HCT116 (cell line): ENCODE data around the gene MRPS23. TPM values are rescaled to one million over a fixed set of nuclear protein-coding genes. Genes with fewer than 3 reads are reported as not detected.

Experiments
- ATAC-seq: fragments of 200-7000 bp; cut with Tn5 transposase; 2 replicates; pipeline ENCODE4 v1.9.1; 2020; ENCODE audit warnings: mild to moderate bottlenecking, moderate library complexity
- BruUV-seq: library from RNA; stranded (reverse); fragments of 400-500 nt; replicated peaks from 2 replicates; lab custom pipeline; 2021; lab: Mats Ljungman, UMichigan
- CTCF ChIA-PET: fragments of 300-600 bp; sonication (Branson Sonifier 250); formaldehyde crosslinking; loops from one replicate; lab custom pipeline; 2021; ENCODE audit warnings: antibody characterized with exemption; lab: Charles Lee
- POLR2A ChIA-PET: fragments of 300-600, 350-600 bp; sonication (Branson Sonifier 250); formaldehyde crosslinking; loops from one replicate; lab custom pipeline; 2021; ENCODE audit warnings: antibody characterized with exemption; lab: Charles Lee
- RAD21 ChIA-PET, 2 experiments: fragments of 300-600 bp; sonication (Branson Sonifier 250); formaldehyde crosslinking; loops; one replicate each; lab custom pipeline; 2023; ENCODE audit warnings: low total read pairs in 2 of 2; ENCODE audit not compliant: uncharacterized antibody in 2 of 2, unreplicated experiment in 2 of 2, low non-redundant PET in 1 of 2; lab: Charles Lee
- DNase-seq: peaks from one replicate; pipeline ENCODE4 v3.0.0-alpha.2; 2010; ENCODE audit warnings: low read depth, low spot score
- H2AFZ ChIP-seq: fragments of 200-600 bp; shearing (Covaris generic), sonication (generic); 2 replicates; pipeline ENCODE4 v1.6.1; 2017; ENCODE audit warnings: low read depth, mixed run types, mixed read lengths, antibody characterized with exemption, low read length; ENCODE audit not compliant: poor library complexity, severe bottlenecking
- H3K27ac ChIP-seq: 2 replicates; pipeline ENCODE4 v1.5.1; 2012; ENCODE audit warnings: low read depth, low read length
- H3K27me3 ChIP-seq: fragments of 200-600 bp; sonication (generic); 2 replicates; pipeline ENCODE4 v1.6.1; 2016; ENCODE audit warnings: mixed run types, low read length, mixed read lengths; ENCODE audit not compliant: insufficient read depth
- H3K36me3 ChIP-seq, 2 experiments: fragments of 200-500 bp in 1 of 2; fragments of 200-600 bp in 1 of 2; sonication (Bioruptor generic) in 1 of 2; sonication (generic) in 1 of 2; 2 replicates each; pipeline versions ENCODE4 v1.5.1 to v1.6.1; 2014 to 2016; ENCODE audit warnings: low read length in 2 of 2, inconsistent platforms in 1 of 2, mixed read lengths in 1 of 2, mixed run types in 1 of 2; ENCODE audit not compliant: insufficient read depth in 2 of 2, control insufficient read depth in 1 of 2
- H3K4me1 ChIP-seq, 2 experiments: fragments of 200-600 bp in 1 of 2; sonication (generic) in 1 of 2; 2 replicates each; pipeline versions ENCODE4 v1.5.1 to v1.6.1; 2012 to 2017; ENCODE audit warnings: low read length in 2 of 2, inconsistent platforms in 1 of 2, mild to moderate bottlenecking in 1 of 2, mixed read lengths in 1 of 2, mixed run types in 1 of 2, moderate library complexity in 1 of 2; ENCODE audit not compliant: insufficient read depth in 2 of 2, control insufficient read depth in 1 of 2
- H3K4me2 ChIP-seq: fragments of 200-600 bp; sonication (generic); 2 replicates; pipeline ENCODE4 v1.6.1; 2017; ENCODE audit warnings: mixed run types, low read length, mixed read lengths
- H3K4me3 ChIP-seq, 2 experiments: fragments of 200-600 bp in 1 of 2; sonication (generic) in 1 of 2; replicated peaks in 1 of 2; 2 replicates each; pipeline ENCODE4 v1.5.1; 2011 to 2016; ENCODE audit warnings: low read length in 2 of 2, control low read depth in 1 of 2, low read depth in 1 of 2, mild to moderate bottlenecking in 1 of 2, mixed read lengths in 1 of 2, mixed run types in 1 of 2
- H3K79me2 ChIP-seq: fragments of 200-600 bp; sonication (generic); 2 replicates; pipeline ENCODE4 v1.6.1; 2017; ENCODE audit warnings: mild to moderate bottlenecking, mixed run types, low read length, moderate library complexity, mixed read lengths; ENCODE audit not compliant: insufficient read depth
- H3K9ac ChIP-seq: fragments of 200-600 bp; sonication (generic); 2 replicates; pipeline ENCODE4 v1.6.1; 2016; ENCODE audit warnings: low read length, mixed read lengths
- H3K9me2 ChIP-seq: fragments of 200-600 bp; sonication (generic), shearing (Covaris generic); 2 replicates; pipeline ENCODE4 v1.6.1; 2017; ENCODE audit warnings: mixed run types, mild to moderate bottlenecking, moderate library complexity; ENCODE audit not compliant: insufficient read depth
- H3K9me3 ChIP-seq, 2 experiments: fragments of 200-500 bp in 1 of 2; fragments of 200-600 bp in 1 of 2; sonication (Bioruptor generic) in 1 of 2; sonication (generic) in 1 of 2; 2 replicates each; pipeline ENCODE4 v1.6.1; 2014 to 2017; ENCODE audit warnings: low read length in 2 of 2, mixed read lengths in 2 of 2, inconsistent platforms in 1 of 2, low read depth in 1 of 2, mild to moderate bottlenecking in 1 of 2, mixed run types in 1 of 2, moderate library complexity in 1 of 2; ENCODE audit not compliant: control insufficient read depth in 1 of 2, insufficient read depth in 1 of 2
- H4K20me1 ChIP-seq: fragments of 200-600 bp; sonication (generic), shearing (Covaris generic); 2 replicates; pipeline ENCODE4 v1.6.1; 2017; ENCODE audit warnings: mixed run types, mild to moderate bottlenecking, moderate library complexity; ENCODE audit not compliant: insufficient read depth
- ATF3 ChIP-seq: IDR thresholded peaks from 2 replicates; pipeline ENCODE4 v1.6.1; 2012
- CEBPB ChIP-seq: IDR thresholded peaks from 2 replicates; pipeline ENCODE4 v1.6.1; 2012; ENCODE audit warnings: low read depth
- CTCF ChIP-seq, 3 experiments: fragments of 200-600 bp in 1 of 3; sonication (generic) in 1 of 3; IDR thresholded peaks in 2 of 3; conservative IDR thresholded peaks in 1 of 3; 2 replicates each; pipeline ENCODE4 v1.5.1; 2012 to 2017; ENCODE audit warnings: low read depth in 2 of 3, low read length in 2 of 3, antibody characterized with exemption in 1 of 3, borderline replicate concordance in 1 of 3, control low read depth in 1 of 3, mild to moderate bottlenecking in 1 of 3, mixed read lengths in 1 of 3, mixed run types in 1 of 3, moderate library complexity in 1 of 3; ENCODE audit not compliant: insufficient read depth in 1 of 3
- EZH2phosphoT487 ChIP-seq: fragments of 200-600 bp; IDR thresholded peaks from 2 replicates; pipeline ENCODE4 v1.6.1; 2018; ENCODE audit warnings: antibody characterized with exemption, borderline replicate concordance
- JUND ChIP-seq: IDR thresholded peaks from 2 replicates; pipeline ENCODE4 v1.6.1; 2012
- MAX ChIP-seq: IDR thresholded peaks from 2 replicates; pipeline ENCODE4 v1.6.1; 2012
- POLR2A ChIP-seq: IDR thresholded peaks from 2 replicates; pipeline ENCODE4 v1.7.0; 2011; ENCODE audit warnings: borderline replicate concordance; ENCODE audit not compliant: insufficient read depth, insufficient read length; ENCODE audit errors: extremely low read depth
- POLR2AphosphoS5 ChIP-seq: IDR thresholded peaks from 2 replicates; pipeline ENCODE4 v1.6.1; 2011; ENCODE audit warnings: mild to moderate bottlenecking, low read depth, low read length, moderate library complexity
- RAD21 ChIP-seq: IDR thresholded peaks from 2 replicates; pipeline ENCODE4 v1.6.1; 2012; ENCODE audit warnings: low read depth, mild to moderate bottlenecking
- REST ChIP-seq: IDR thresholded peaks from 2 replicates; pipeline ENCODE4 v1.6.1; 2012; ENCODE audit warnings: low read depth
- SIN3A ChIP-seq: IDR thresholded peaks from 2 replicates; pipeline ENCODE4 v1.6.1; 2012; ENCODE audit warnings: low read depth
- SP1 ChIP-seq: IDR thresholded peaks from 2 replicates; pipeline ENCODE4 v1.6.1; 2012; ENCODE audit warnings: low read depth
- YY1 ChIP-seq: IDR thresholded peaks from 2 replicates; pipeline ENCODE4 v1.6.1; 2011; ENCODE audit warnings: low read length, low read depth, moderate library complexity, mild to moderate bottlenecking; ENCODE audit not compliant: insufficient replicate concordance; ENCODE audit errors: extremely low read depth
- ZBTB33 ChIP-seq: IDR thresholded peaks from 2 replicates; pipeline ENCODE4 v1.6.1; 2011; ENCODE audit warnings: mild to moderate bottlenecking, low read length, moderate library complexity; ENCODE audit not compliant: insufficient replicate concordance; ENCODE audit errors: extremely low read depth
- ZFX ChIP-seq: fragments of 450-650 bp; IDR thresholded peaks from 2 replicates; pipeline ENCODE4 v1.6.1; 2017
- intact Hi-C: fragments of 100-400 bp; cut with micrococcal nuclease; formaldehyde crosslinking; loops from 2 replicates; pipeline ENCODE4 v1.10.0; 2022
- total RNA-seq: library from RNA; stranded (reverse); gene quantifications from one replicate; pipeline ENCODE4 v1.2.1, GENCODE V29; 2021; ENCODE audit not compliant: unreplicated experiment

MRPS23 gene
- total RNA-seq, 1 experiment from 2014 or later, result 109 TPM

GRCh38 chr17:57876866-57877237 lies 27.0 kb upstream of the MRPS23 start:
- peak overlapping the region; percentile 86 for H3K4me2 ChIP-seq
- intact Hi-C loops, result loop anchor here (5.0 kb wide), 1 partner anchor 110 kb away; the partner anchor contains the start of gene VEZF1

More at GRCh38 chr17:57876866-57877237, 27.0 kb upstream of the MRPS23 start:
- H3K27me3 ChIP-seq, result no peaks in the 10 kb centered on the region
- ChIA-PET POLR2A (interaction anchor here (0.8 to 1.9 kb wide), 3 partner anchors 9 to 75 kb away, joined by 3 to 5 read pairs (median 4); no protein-coding TSS in a partner anchor), CTCF (interaction anchor here (0.7 to 4.3 kb wide), 7 partner anchors 13 to 362 kb away, joined by 3 to 28 read pairs (median 4); partner anchors contain the start of gene LPO), RAD21 (interaction anchor here in 1 of 2 experiments (1.0 kb wide), 2 partner anchors 16 to 26 kb away, joined by 4 read pairs; no protein-coding TSS in a partner anchor)
- BruUV-seq, result no TSS peak
- H3K9me2 ChIP-seq, result no peaks in the 10 kb centered on the region
- ATAC-seq (no peak), DNase-seq (no peak)
- no peaks in the 10 kb centered on the region for H4K20me1 ChIP-seq
- no peak for TF ChIP-seq POLR2A
- TF ChIP-seq SP1, result no peak
- no peak for TF ChIP-seq SIN3A
- no peak for TF ChIP-seq ZBTB33
- no peak for TF ChIP-seq POLR2AphosphoS5
- TF ChIP-seq ZFX, result no peak
- no peak for TF ChIP-seq REST
- no peak for TF ChIP-seq YY1
- TF ChIP-seq ATF3, result no peak
- no peak for TF ChIP-seq MAX
- TF ChIP-seq CEBPB, result no peak
- no peak for TF ChIP-seq EZH2phosphoT487
- TF ChIP-seq RAD21, result no peak
- TF ChIP-seq CTCF (IDR thresholded peaks at IDR 0.05 in 2 of 3, conservative IDR thresholded peaks at IDR 0.05 in 1 of 3; ENCODE audit: borderline replicate concordance in 1 of 3, insufficient read depth in 1 of 3, low read depth in 2 of 3, low read length in 2 of 3), result no peak
- TF ChIP-seq JUND, result no peak
- H3K4me1 ChIP-seq, result peaks cover 84 to 100% of the 10 kb centered on the region in 2 experiments
- H3K9ac ChIP-seq, result peak overlapping the region; percentile 72
- H3K4me3 ChIP-seq, result no peak overlapping the region
- H3K79me2 ChIP-seq, result peaks cover 4% of the 10 kb centered on the region; the same call in 1 of the 2 replicates
- H3K9me3 ChIP-seq, result no peaks in the 10 kb centered on the region
- no peak overlapping the region for H2AFZ ChIP-seq
- H3K36me3 ChIP-seq, result peaks cover 2 to 29% of the 10 kb centered on the region in 2 experiments; a peak in 2 of 4 replicates
- H3K27ac ChIP-seq, result peak overlapping the region; percentile 68
